Prostate gland (tissue), 2 donors: ENCODE measurements around the gene JARID2.

Experiments
- POLR2A ChIP-seq: fragments of 450-650 bp; IDR thresholded peaks from one replicate; pipeline ENCODE4 v1.6.1; 2016; ENCODE audit warnings: antibody characterized with exemption, mild to moderate bottlenecking
- POLR2AphosphoS5 ChIP-seq: sonication (generic); formaldehyde crosslinking; IDR thresholded peaks from one replicate; pipeline ENCODE4 v1.6.1; 2017; ENCODE audit warnings: antibody characterized with exemption
- TF ChIP-seq, protein P1 (sequence below), 4 experiments: fragments of 200-600 bp in 2 of 4; fragments of 450-650 bp in 2 of 4; sonication (generic) in 2 of 4; IDR thresholded peaks; 1 replicate in 3 of 4; 2 replicates in 1 of 4; pipeline ENCODE4 v1.5.1; 2016 to 2019; ENCODE audit warnings: antibody characterized with exemption in 4 of 4, mild to moderate bottlenecking in 2 of 4, moderate library complexity in 2 of 4

DNA sequence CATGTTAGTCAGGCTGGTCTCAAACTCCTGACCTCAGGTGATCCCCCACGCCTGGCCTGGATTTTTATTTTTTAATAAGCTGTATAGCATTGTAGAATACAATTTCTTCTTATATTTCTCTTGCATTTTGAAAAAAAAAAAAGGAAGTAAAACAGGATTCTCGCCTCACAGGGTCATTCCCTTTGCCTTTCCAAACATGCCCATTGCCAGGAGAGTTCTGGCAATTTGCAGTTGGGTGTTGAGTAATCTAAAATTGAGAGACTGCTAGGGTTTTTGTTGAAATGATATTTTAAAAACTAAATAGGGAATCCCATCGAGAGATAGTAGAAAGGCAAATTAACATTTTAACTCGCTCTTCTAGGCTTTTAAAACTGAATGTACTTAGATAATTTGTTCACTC is 196.1 kb downstream of the JARID2 start:
- TF ChIP-seq, protein P1, sequence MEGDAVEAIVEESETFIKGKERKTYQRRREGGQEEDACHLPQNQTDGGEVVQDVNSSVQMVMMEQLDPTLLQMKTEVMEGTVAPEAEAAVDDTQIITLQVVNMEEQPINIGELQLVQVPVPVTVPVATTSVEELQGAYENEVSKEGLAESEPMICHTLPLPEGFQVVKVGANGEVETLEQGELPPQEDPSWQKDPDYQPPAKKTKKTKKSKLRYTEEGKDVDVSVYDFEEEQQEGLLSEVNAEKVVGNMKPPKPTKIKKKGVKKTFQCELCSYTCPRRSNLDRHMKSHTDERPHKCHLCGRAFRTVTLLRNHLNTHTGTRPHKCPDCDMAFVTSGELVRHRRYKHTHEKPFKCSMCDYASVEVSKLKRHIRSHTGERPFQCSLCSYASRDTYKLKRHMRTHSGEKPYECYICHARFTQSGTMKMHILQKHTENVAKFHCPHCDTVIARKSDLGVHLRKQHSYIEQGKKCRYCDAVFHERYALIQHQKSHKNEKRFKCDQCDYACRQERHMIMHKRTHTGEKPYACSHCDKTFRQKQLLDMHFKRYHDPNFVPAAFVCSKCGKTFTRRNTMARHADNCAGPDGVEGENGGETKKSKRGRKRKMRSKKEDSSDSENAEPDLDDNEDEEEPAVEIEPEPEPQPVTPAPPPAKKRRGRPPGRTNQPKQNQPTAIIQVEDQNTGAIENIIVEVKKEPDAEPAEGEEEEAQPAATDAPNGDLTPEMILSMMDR (IDR thresholded peaks at IDR 0.05): no peak
- TF ChIP-seq POLR2A (no peak), POLR2AphosphoS5 (no peak)
